HCT116 (cell line): ENCODE results near the gene TFPI2. TPM values are rescaled to one million over a fixed set of nuclear protein-coding genes. Genes with fewer than 3 reads are reported as not detected.

ENCODE experiments used
- ATAC-seq: fragments of 200-7000 bp; cut with Tn5 transposase; 2 replicates; pipeline ENCODE4 v1.9.1; 2020; ENCODE audit warnings: mild to moderate bottlenecking, moderate library complexity
- BruUV-seq: library from RNA; stranded (reverse); fragments of 400-500 nt; replicated peaks from 2 replicates; lab custom pipeline; 2021; lab: Mats Ljungman, UMichigan
- CTCF ChIA-PET: fragments of 300-600 bp; sonication (Branson Sonifier 250); formaldehyde crosslinking; loops from one replicate; lab custom pipeline; 2021; ENCODE audit warnings: antibody characterized with exemption; lab: Charles Lee
- POLR2A ChIA-PET: fragments of 300-600, 350-600 bp; sonication (Branson Sonifier 250); formaldehyde crosslinking; loops from one replicate; lab custom pipeline; 2021; ENCODE audit warnings: antibody characterized with exemption; lab: Charles Lee
- RAD21 ChIA-PET, 2 experiments: fragments of 300-600 bp; sonication (Branson Sonifier 250); formaldehyde crosslinking; loops; one replicate each; lab custom pipeline; 2023; ENCODE audit warnings: low total read pairs in 2 of 2; ENCODE audit not compliant: uncharacterized antibody in 2 of 2, unreplicated experiment in 2 of 2, low non-redundant PET in 1 of 2; lab: Charles Lee
- DNase-seq: peaks from one replicate; pipeline ENCODE4 v3.0.0-alpha.2; 2010; ENCODE audit warnings: low read depth, low spot score
- H2AFZ ChIP-seq: fragments of 200-600 bp; shearing (Covaris generic), sonication (generic); 2 replicates; pipeline ENCODE4 v1.6.1; 2017; ENCODE audit warnings: low read depth, mixed run types, mixed read lengths, antibody characterized with exemption, low read length; ENCODE audit not compliant: poor library complexity, severe bottlenecking
- H3K27ac ChIP-seq: 2 replicates; pipeline ENCODE4 v1.5.1; 2012; ENCODE audit warnings: low read depth, low read length
- H3K27me3 ChIP-seq: fragments of 200-600 bp; sonication (generic); 2 replicates; pipeline ENCODE4 v1.6.1; 2016; ENCODE audit warnings: mixed run types, low read length, mixed read lengths; ENCODE audit not compliant: insufficient read depth
- H3K36me3 ChIP-seq, 2 experiments: fragments of 200-500 bp in 1 of 2; fragments of 200-600 bp in 1 of 2; sonication (Bioruptor generic) in 1 of 2; sonication (generic) in 1 of 2; 2 replicates each; pipeline versions ENCODE4 v1.5.1 to v1.6.1; 2014 to 2016; ENCODE audit warnings: low read length in 2 of 2, inconsistent platforms in 1 of 2, mixed read lengths in 1 of 2, mixed run types in 1 of 2; ENCODE audit not compliant: insufficient read depth in 2 of 2, control insufficient read depth in 1 of 2
- H3K4me1 ChIP-seq, 2 experiments: fragments of 200-600 bp in 1 of 2; sonication (generic) in 1 of 2; 2 replicates each; pipeline versions ENCODE4 v1.5.1 to v1.6.1; 2012 to 2017; ENCODE audit warnings: low read length in 2 of 2, inconsistent platforms in 1 of 2, mild to moderate bottlenecking in 1 of 2, mixed read lengths in 1 of 2, mixed run types in 1 of 2, moderate library complexity in 1 of 2; ENCODE audit not compliant: insufficient read depth in 2 of 2, control insufficient read depth in 1 of 2
- H3K4me2 ChIP-seq: fragments of 200-600 bp; sonication (generic); 2 replicates; pipeline ENCODE4 v1.6.1; 2017; ENCODE audit warnings: mixed run types, low read length, mixed read lengths
- H3K4me3 ChIP-seq, 2 experiments: fragments of 200-600 bp in 1 of 2; sonication (generic) in 1 of 2; replicated peaks in 1 of 2; 2 replicates each; pipeline ENCODE4 v1.5.1; 2011 to 2016; ENCODE audit warnings: low read length in 2 of 2, control low read depth in 1 of 2, low read depth in 1 of 2, mild to moderate bottlenecking in 1 of 2, mixed read lengths in 1 of 2, mixed run types in 1 of 2
- H3K79me2 ChIP-seq: fragments of 200-600 bp; sonication (generic); 2 replicates; pipeline ENCODE4 v1.6.1; 2017; ENCODE audit warnings: mild to moderate bottlenecking, mixed run types, low read length, moderate library complexity, mixed read lengths; ENCODE audit not compliant: insufficient read depth
- H3K9ac ChIP-seq: fragments of 200-600 bp; sonication (generic); 2 replicates; pipeline ENCODE4 v1.6.1; 2016; ENCODE audit warnings: low read length, mixed read lengths
- H3K9me2 ChIP-seq: fragments of 200-600 bp; sonication (generic), shearing (Covaris generic); 2 replicates; pipeline ENCODE4 v1.6.1; 2017; ENCODE audit warnings: mixed run types, mild to moderate bottlenecking, moderate library complexity; ENCODE audit not compliant: insufficient read depth
- H3K9me3 ChIP-seq, 2 experiments: fragments of 200-500 bp in 1 of 2; fragments of 200-600 bp in 1 of 2; sonication (Bioruptor generic) in 1 of 2; sonication (generic) in 1 of 2; 2 replicates each; pipeline ENCODE4 v1.6.1; 2014 to 2017; ENCODE audit warnings: low read length in 2 of 2, mixed read lengths in 2 of 2, inconsistent platforms in 1 of 2, low read depth in 1 of 2, mild to moderate bottlenecking in 1 of 2, mixed run types in 1 of 2, moderate library complexity in 1 of 2; ENCODE audit not compliant: control insufficient read depth in 1 of 2, insufficient read depth in 1 of 2
- H4K20me1 ChIP-seq: fragments of 200-600 bp; sonication (generic), shearing (Covaris generic); 2 replicates; pipeline ENCODE4 v1.6.1; 2017; ENCODE audit warnings: mixed run types, mild to moderate bottlenecking, moderate library complexity; ENCODE audit not compliant: insufficient read depth
- ATF3 ChIP-seq: IDR thresholded peaks from 2 replicates; pipeline ENCODE4 v1.6.1; 2012
- CBX3 ChIP-seq: IDR thresholded peaks from 2 replicates; pipeline ENCODE4 v1.6.1; 2012; ENCODE audit warnings: low read depth
- CTCF ChIP-seq, 3 experiments: fragments of 200-600 bp in 1 of 3; sonication (generic) in 1 of 3; IDR thresholded peaks in 2 of 3; conservative IDR thresholded peaks in 1 of 3; 2 replicates each; pipeline ENCODE4 v1.5.1; 2012 to 2017; ENCODE audit warnings: low read depth in 2 of 3, low read length in 2 of 3, antibody characterized with exemption in 1 of 3, borderline replicate concordance in 1 of 3, control low read depth in 1 of 3, mild to moderate bottlenecking in 1 of 3, mixed read lengths in 1 of 3, mixed run types in 1 of 3, moderate library complexity in 1 of 3; ENCODE audit not compliant: insufficient read depth in 1 of 3
- EZH2 ChIP-seq: fragments of 200-600 bp; sonication (generic); IDR thresholded peaks from 2 replicates; pipeline ENCODE4 v1.6.1; 2017; ENCODE audit warnings: antibody characterized with exemption, mixed run types
- EZH2phosphoT487 ChIP-seq: fragments of 200-600 bp; IDR thresholded peaks from 2 replicates; pipeline ENCODE4 v1.6.1; 2018; ENCODE audit warnings: antibody characterized with exemption, borderline replicate concordance
- FOSL1 ChIP-seq: IDR thresholded peaks from 2 replicates; pipeline ENCODE4 v1.6.1; 2012; ENCODE audit warnings: low read depth
- JUND ChIP-seq: IDR thresholded peaks from 2 replicates; pipeline ENCODE4 v1.6.1; 2012
- MAX ChIP-seq: IDR thresholded peaks from 2 replicates; pipeline ENCODE4 v1.6.1; 2012
- POLR2AphosphoS5 ChIP-seq: IDR thresholded peaks from 2 replicates; pipeline ENCODE4 v1.6.1; 2011; ENCODE audit warnings: mild to moderate bottlenecking, low read depth, low read length, moderate library complexity
- REST ChIP-seq: IDR thresholded peaks from 2 replicates; pipeline ENCODE4 v1.6.1; 2012; ENCODE audit warnings: low read depth
- SP1 ChIP-seq: IDR thresholded peaks from 2 replicates; pipeline ENCODE4 v1.6.1; 2012; ENCODE audit warnings: low read depth
- SRF ChIP-seq: IDR thresholded peaks from 2 replicates; pipeline ENCODE4 v1.6.1; 2012; ENCODE audit warnings: low read depth
- TCF7L2 ChIP-seq: IDR thresholded peaks from 2 replicates; pipeline ENCODE4 v1.7.0; 2011; ENCODE audit warnings: borderline replicate concordance, inconsistent platforms; ENCODE audit not compliant: insufficient read depth, insufficient read length; ENCODE audit errors: extremely low read depth
- YY1 ChIP-seq: IDR thresholded peaks from 2 replicates; pipeline ENCODE4 v1.6.1; 2011; ENCODE audit warnings: low read length, low read depth, moderate library complexity, mild to moderate bottlenecking; ENCODE audit not compliant: insufficient replicate concordance; ENCODE audit errors: extremely low read depth
- ZFX ChIP-seq: fragments of 450-650 bp; IDR thresholded peaks from 2 replicates; pipeline ENCODE4 v1.6.1; 2017
- ZNF274 ChIP-seq: fragments of 200-500 bp; sonication (Bioruptor generic); IDR thresholded peaks from 2 replicates; pipeline ENCODE4 v1.6.1; 2014; ENCODE audit warnings: mild to moderate bottlenecking, low read depth, low read length, inconsistent platforms
- intact Hi-C: fragments of 100-400 bp; cut with micrococcal nuclease; formaldehyde crosslinking; loops from 2 replicates; pipeline ENCODE4 v1.10.0; 2022
- total RNA-seq: library from RNA; stranded (reverse); gene quantifications from one replicate; pipeline ENCODE4 v1.2.1, GENCODE V29; 2021; ENCODE audit not compliant: unreplicated experiment

The TFPI2 gene
- total RNA-seq, 1 experiment from 2014 or later = 0.15 TPM

- no TSS peak for BruUV-seq
Observed at GRCh38 chr7:93933156-93933555, 42.6 kb upstream of the TFPI2 start.

GRCh38 chr7:93931655-93932054 lies 41.1 kb upstream of the TFPI2 start:
- ChIA-PET RAD21 (no interaction called here), CTCF (no interaction called here), POLR2A (no interaction called here)
- Histone ChIP-seq H3K9me2 (no peaks in the 10 kb centered on the region), H3K27ac (no peak overlapping the region), H4K20me1 (no peaks in the 10 kb centered on the region), H2AFZ (no peak overlapping the region), H3K9ac (no peak overlapping the region), H3K9me3 (no peaks in the 10 kb centered on the region), H3K4me2 (no peak overlapping the region), H3K79me2 (no peaks in the 10 kb centered on the region), H3K4me1 (no peaks in the 10 kb centered on the region), H3K4me3 (no peak overlapping the region), H3K27me3 (no peaks in the 10 kb centered on the region; the same call in 1 of the 2 replicates), H3K36me3 (no peaks in the 10 kb centered on the region)
- DNase-seq (no peak), ATAC-seq (no peak)
- intact Hi-C loops = no loop called here
- BruUV-seq = no TSS peak
- TF ChIP-seq REST = no peak
- no peak for TF ChIP-seq CBX3
- TF ChIP-seq TCF7L2 = no peak
- TF ChIP-seq SRF = no peak
- no peak for TF ChIP-seq JUND
- no peak for TF ChIP-seq CTCF (IDR thresholded peaks at IDR 0.05 in 2 of 3, conservative IDR thresholded peaks at IDR 0.05 in 1 of 3; ENCODE audit: borderline replicate concordance in 1 of 3, insufficient read depth in 1 of 3, low read depth in 2 of 3, low read length in 2 of 3)
- TF ChIP-seq YY1 = no peak
- no peak for TF ChIP-seq EZH2phosphoT487
- TF ChIP-seq ZNF274 = no peak
- no peak for TF ChIP-seq ATF3
- TF ChIP-seq POLR2AphosphoS5 = no peak
- TF ChIP-seq FOSL1 = no peak
- no peak for TF ChIP-seq EZH2
- no peak for TF ChIP-seq MAX
- no peak for TF ChIP-seq SP1
- no peak for TF ChIP-seq ZFX

More at GRCh38 chr7:93933156-93933555, 42.6 kb upstream of the TFPI2 start:
- DNase-seq = no peak
- Histone ChIP-seq H4K20me1 (no peaks in the 10 kb centered on the region), H3K4me1 (no peaks in the 10 kb centered on the region), H3K9me2 (no peaks in the 10 kb centered on the region), H3K4me2 (no peak overlapping the region), H3K27me3 (no peaks in the 10 kb centered on the region; the same call in 1 of the 2 replicates), H3K4me3 (no peak overlapping the region), H3K36me3 (no peaks in the 10 kb centered on the region), H3K9me3 (no peaks in the 10 kb centered on the region), H2AFZ (no peak overlapping the region), H3K79me2 (no peaks in the 10 kb centered on the region), H3K9ac (no peak overlapping the region), H3K27ac (no peak overlapping the region)
- CTCF ChIA-PET = no interaction called here
- ATAC-seq = no peak
- POLR2A ChIA-PET = no interaction called here
- RAD21 ChIA-PET = no interaction called here
- no peak for TF ChIP-seq TCF7L2
- intact Hi-C loops = no loop called here
